SH-SY5Y (cell line): ENCODE measurements around the gene SIDT1.

ENCODE experiments used
- GATA2 ChIP-seq: IDR thresholded peaks from 2 replicates; pipeline ENCODE4 v1.6.1; 2011; ENCODE audit warnings: mild to moderate bottlenecking, low read depth, low read length
- GATA3 ChIP-seq: IDR thresholded peaks from 2 replicates; pipeline ENCODE4 v1.6.1; 2011; ENCODE audit warnings: low read depth, mild to moderate bottlenecking, low read length, moderate library complexity

GRCh38 chr3:113623324-113623723 lies 91.0 kb downstream of the SIDT1 start:
- TF ChIP-seq GATA3 (no peak), GATA2 (no peak)
